ENCODE data around the gene CARS1.
A peak's percentile ranks its signal among the peaks of the same experiment; 100 is the strongest.

Gene CARS1

DNA sequence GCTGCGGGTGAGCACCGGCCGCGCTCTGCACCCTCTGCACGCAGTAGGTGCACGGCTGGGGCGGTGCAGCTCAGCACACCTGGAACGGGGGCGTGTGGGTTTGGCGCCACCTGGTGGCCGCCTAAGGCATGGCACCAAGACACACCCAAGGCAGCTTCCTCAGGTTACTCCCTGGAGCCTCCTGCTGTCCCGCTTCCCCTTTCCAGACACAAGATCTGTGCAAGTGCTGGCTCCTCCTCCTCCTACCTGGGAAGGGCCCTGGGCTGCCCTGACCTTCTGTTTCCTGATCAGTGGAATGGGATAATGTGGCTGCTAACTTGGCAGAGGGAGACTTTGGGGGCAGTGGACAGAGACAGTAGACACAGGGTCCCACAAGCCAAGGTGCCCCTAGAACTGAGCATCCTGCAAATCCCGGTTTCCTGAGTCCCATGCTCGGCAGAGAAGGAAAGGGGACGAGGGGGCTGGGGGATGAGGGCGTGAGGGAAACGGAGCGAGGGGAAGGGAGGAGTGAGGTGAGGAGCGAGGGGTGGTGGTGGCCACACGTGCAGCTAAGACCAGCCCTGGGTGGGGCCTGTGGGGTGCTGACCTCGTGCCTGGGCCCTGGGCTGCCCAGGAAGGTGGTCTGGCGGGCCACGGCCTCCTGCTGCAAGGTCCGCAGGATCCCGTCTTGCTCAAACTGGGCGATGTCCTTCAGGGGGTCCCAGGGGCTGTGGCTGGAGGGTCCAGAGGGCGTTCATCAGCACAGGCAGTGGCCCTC is 34.8 kb upstream of the CARS1 start:
- H3K27ac ChIP-seq: no peak overlapping the region

GRCh38 chr11:3091081-3091845 is 34.0 kb upstream of the CARS1 start:
- TF ChIP-seq Cebpa-rat (IDR thresholded peaks at IDR 0.05): no peak
- Histone ChIP-seq H3K36me3 (peaks cover 0 to 55% (median 23%) of the 10 kb centered on the region in 11 experiments; a peak in 13 of 22 replicates), H3K4me1 (peaks cover 5 to 25% (median 11%) of the 10 kb centered on the region in 10 experiments; a peak in 19 of 20 replicates)

More for the DNA sequence above, 34.8 kb upstream of the CARS1 start:
- Histone ChIP-seq H3K27me3 (no peaks in the 10 kb centered on the region), H4K20me1 (peaks cover 0 to 66% (median 0%) of the 10 kb centered on the region in 11 experiments; a peak in 7 of 22 replicates), H3K4me1 (peaks cover 5 to 25% (median 11%) of the 10 kb centered on the region in 10 experiments; a peak in 19 of 20 replicates), H3K4me3 (no peak overlapping the region), H3K9me3 (replicated peaks in 1 of 11) (no peaks in the 10 kb centered on the region), H3K36me3 (peaks cover 0 to 57% (median 23%) of the 10 kb centered on the region in 11 experiments; a peak in 13 of 22 replicates), H3K4me2 (peak overlapping the region in 1 of 11 experiments; percentile 49; a peak in 1 of 22 replicates), H3K9ac (no peak overlapping the region; a peak in 1 of 22 replicates)
- no peak for TF ChIP-seq Cebpa-rat (IDR thresholded peaks at IDR 0.05)

GRCh38 chr11:3090096-3090901 is 33.1 kb upstream of the CARS1 start:
- H3K27ac ChIP-seq: no peak overlapping the region
- H3K4me2 ChIP-seq: no peak overlapping the region
- H3K9me3 ChIP-seq (replicated peaks in 1 of 11): no peaks in the 10 kb centered on the region
- no peaks in the 10 kb centered on the region for H3K27me3 ChIP-seq
- TF ChIP-seq Cebpa-rat (IDR thresholded peaks at IDR 0.05): no peak
- H3K36me3 ChIP-seq: peaks cover 0 to 46% (median 16%) of the 10 kb centered on the region in 11 experiments; a peak in 13 of 22 replicates
- peaks cover 0 to 72% (median 0%) of the 10 kb centered on the region in 11 experiments; a peak in 7 of 22 replicates for H4K20me1 ChIP-seq
- peaks cover 5 to 25% (median 11%) of the 10 kb centered on the region in 10 experiments; a peak in 19 of 20 replicates for H3K4me1 ChIP-seq
- H3K4me3 ChIP-seq: no peak overlapping the region
- no peak overlapping the region for H3K9ac ChIP-seq

More at GRCh38 chr11:3091081-3091845, 34.0 kb upstream of the CARS1 start:
- Histone ChIP-seq H3K4me3 (no peak overlapping the region), H3K9ac (no peak overlapping the region), H3K27me3 (no peaks in the 10 kb centered on the region), H3K4me2 (peak overlapping the region in 1 of 11 experiments; percentile 49; a peak in 1 of 22 replicates), H3K27ac (no peak overlapping the region), H3K9me3 (replicated peaks in 1 of 11) (no peaks in the 10 kb centered on the region), H4K20me1 (peaks cover 0 to 68% (median 0%) of the 10 kb centered on the region in 11 experiments; a peak in 7 of 22 replicates)

DNA sequence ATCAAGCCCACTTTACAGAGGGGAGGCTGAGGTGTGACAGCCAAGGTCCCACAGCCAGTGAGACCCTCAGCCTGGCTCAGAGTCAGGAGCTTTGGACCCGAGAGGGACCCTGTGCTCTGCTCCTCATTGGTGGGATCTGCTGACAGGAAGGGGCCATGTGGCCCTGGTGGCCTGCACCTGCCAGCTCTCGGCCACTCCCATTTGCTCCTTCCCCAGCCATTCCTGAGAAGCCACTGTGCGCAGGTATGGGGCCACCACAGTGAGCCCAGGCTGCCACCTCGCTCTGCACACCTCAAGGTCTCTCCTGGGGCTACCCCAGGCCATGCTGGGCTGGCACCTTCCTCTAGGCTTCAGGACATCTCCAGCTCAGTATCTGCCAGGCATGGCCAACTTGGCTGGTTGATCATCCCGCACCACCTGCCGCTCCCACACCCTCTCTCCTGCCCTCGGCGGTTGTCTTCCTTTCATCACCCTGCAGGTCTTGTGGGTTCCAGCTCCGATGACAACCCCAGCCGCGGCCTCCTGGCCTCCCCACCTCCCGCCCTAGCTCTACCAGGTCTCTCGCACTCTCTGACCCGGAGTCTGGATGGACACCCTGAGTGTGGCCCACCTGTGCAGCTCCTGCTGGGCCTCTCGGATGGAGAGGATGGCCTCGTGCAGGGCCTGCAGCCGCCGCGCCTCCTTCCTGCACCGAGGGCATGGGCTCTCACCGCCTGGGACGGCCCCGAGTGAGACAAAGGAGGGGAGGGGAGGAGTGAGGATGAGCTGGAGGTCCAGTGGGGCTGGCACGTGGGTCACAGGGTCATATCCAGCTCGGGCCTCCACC is 32.2 kb upstream of the CARS1 start:
- peaks cover 0 to 72% (median 0%) of the 10 kb centered on the region in 11 experiments; a peak in 7 of 22 replicates for H4K20me1 ChIP-seq
- H3K27ac ChIP-seq: peak overlapping the region in 1 of 11 experiments; percentile 26; a peak in 1 of 22 replicates
- H3K4me2 ChIP-seq: no peak overlapping the region; a peak in 1 of 22 replicates
- no peak overlapping the region for H3K4me3 ChIP-seq
- H3K27me3 ChIP-seq: no peaks in the 10 kb centered on the region
- peaks cover 5 to 25% (median 11%) of the 10 kb centered on the region in 10 experiments; a peak in 19 of 20 replicates for H3K4me1 ChIP-seq
- H3K36me3 ChIP-seq: peaks cover 0 to 41% (median 14%) of the 10 kb centered on the region in 11 experiments; a peak in 13 of 22 replicates
- peak overlapping the region in 1 of 11 experiments; percentile 17; a peak in 1 of 22 replicates for H3K9ac ChIP-seq
- no peaks in the 10 kb centered on the region for H3K9me3 ChIP-seq (replicated peaks in 1 of 11)
- no peak for TF ChIP-seq Cebpa-rat (IDR thresholded peaks at IDR 0.05)

- Histone ChIP-seq H3K9ac (peak overlapping the region in 3 of 11 experiments; percentile 11 to 43 (median 17); a peak in 2 of 22 replicates), H3K4me3 (no peak overlapping the region), H3K27ac (peak overlapping the region in 1 of 11 experiments; percentile 26; a peak in 1 of 22 replicates), H3K4me1 (peaks cover 5 to 25% (median 11%) of the 10 kb centered on the region in 10 experiments; a peak in 19 of 20 replicates), H3K9me3 (replicated peaks in 1 of 11) (no peaks in the 10 kb centered on the region), H3K27me3 (no peaks in the 10 kb centered on the region), H4K20me1 (peaks cover 0 to 66% (median 0%) of the 10 kb centered on the region in 11 experiments; a peak in 7 of 22 replicates), H3K36me3 (peaks cover 0 to 34% (median 8%) of the 10 kb centered on the region in 11 experiments; a peak in 11 of 22 replicates), H3K4me2 (peak overlapping the region in 6 of 11 experiments; percentile 45 to 81 (median 74); a peak in 8 of 22 replicates)
- TF ChIP-seq Cebpa-rat (IDR thresholded peaks at IDR 0.05): no peak
Measured at GRCh38 chr11:3088806-3089205, 31.6 kb upstream of the CARS1 start.

- no peak for TF ChIP-seq Cebpa-rat (IDR thresholded peaks at IDR 0.05)
- Histone ChIP-seq H3K4me3 (no peak overlapping the region), H3K4me2 (peak overlapping the region in 9 of 11 experiments; percentile 34 to 81 (median 56); a peak in 16 of 22 replicates)
Measured at GRCh38 chr11:3087821-3088800, 30.9 kb upstream of the CARS1 start.

More at GRCh38 chr11:3087821-3088800, 30.9 kb upstream of the CARS1 start:
- H4K20me1 ChIP-seq: peaks cover 0 to 61% (median 0%) of the 10 kb centered on the region in 11 experiments; a peak in 7 of 22 replicates
- H3K36me3 ChIP-seq: peaks cover 0 to 27% (median under 1%) of the 10 kb centered on the region in 11 experiments; a peak in 8 of 22 replicates
- H3K27me3 ChIP-seq: no peaks in the 10 kb centered on the region
- peaks cover 5 to 25% (median 11%) of the 10 kb centered on the region in 10 experiments; a peak in 19 of 20 replicates for H3K4me1 ChIP-seq
- peak overlapping the region in 5 of 11 experiments; percentile 11 to 48 (median 17); a peak in 3 of 22 replicates for H3K9ac ChIP-seq
- H3K9me3 ChIP-seq (replicated peaks in 1 of 11): no peaks in the 10 kb centered on the region
- H3K27ac ChIP-seq: peak overlapping the region in 3 of 11 experiments; percentile 26 to 32 (median 29); a peak in 2 of 22 replicates

Data from BLaER1 treated with 17β-estradiol and CSF1 and Interleukin-3, amounts not matched to agents 10 nM and 100 nM (cell line).